Measurements from ENCODE around the gene ABCC6.
"Not testable (repeated sequence)": the region's sequence is repeated elsewhere in the genome, so short reads cannot be mapped to it uniquely, and the experiment has no call there.

DNA sequence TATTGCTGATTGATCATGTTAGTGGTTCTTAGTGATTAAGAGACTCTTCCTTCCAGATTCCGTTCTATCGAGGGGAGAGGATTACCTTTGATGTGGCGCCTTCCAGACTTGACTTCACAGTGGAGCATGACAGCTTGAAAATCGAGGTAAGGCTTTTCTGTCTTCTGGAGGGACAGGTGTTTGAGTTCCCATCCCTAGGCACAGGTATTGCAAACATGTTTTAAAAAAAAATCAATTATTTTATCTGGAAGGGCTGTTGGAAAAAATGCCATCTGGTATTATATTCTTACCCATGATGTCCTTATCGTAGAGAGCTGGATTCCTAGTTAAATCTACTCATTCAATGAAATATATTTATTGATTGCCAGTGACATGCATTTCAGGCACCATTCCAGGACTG lies 29.1 kb upstream of the ABCC6 start:
- not testable (repeated sequence) for TF ChIP-seq POLR2A, POLR2AphosphoS5, TAF1 (IDR thresholded peaks at IDR 0.05; ENCODE audit: low read depth, low read length)
